Natural killer cell (primary cell): ENCODE data around the gene TRAF3IP1. TPM values are rescaled to one million over a fixed set of nuclear protein-coding genes. Genes with fewer than 3 reads are reported as not detected.
A peak's percentile ranks its signal among the peaks of the same experiment; 100 is the strongest.
"Not testable (repeated sequence)": the region's sequence is repeated elsewhere in the genome, so short reads cannot be mapped to it uniquely, and the experiment has no call there.

ENCODE experiments used
- ATAC-seq, 3 donors: fragments of 150-1000 bp in 2 of 3; fragments of 200-7000 bp in 1 of 3; cut with Tn5 transposase; 1 replicate in 1 of 3; 2 replicates in 2 of 3; pipeline ENCODE4 v1.10.0; 2021; ENCODE audit warnings: mild to moderate bottlenecking in 2 of 3, moderate library complexity in 2 of 3
- DNase-seq, 2 donors: peaks; one replicate each; pipeline versions ENCODE4 v3.0.0 to v3.0.0-alpha.2; 2013 to 2021; ENCODE audit warnings: mixed read lengths in 1 of 2
- H3K27ac ChIP-seq: one replicate; pipeline ENCODE4 v1.5.1; 2013; ENCODE audit warnings: mild to moderate bottlenecking, low read length
- H3K27me3 ChIP-seq: one replicate; pipeline ENCODE4 v1.6.1; 2013; ENCODE audit warnings: low read length; ENCODE audit not compliant: control insufficient read depth, insufficient read depth
- H3K36me3 ChIP-seq: one replicate; pipeline ENCODE4 v1.6.1; 2013; ENCODE audit warnings: low read length; ENCODE audit not compliant: control insufficient read depth, insufficient read depth
- H3K4me1 ChIP-seq: one replicate; pipeline ENCODE4 v1.6.1; 2013; ENCODE audit warnings: low read length; ENCODE audit not compliant: control insufficient read depth, insufficient read depth
- H3K4me3 ChIP-seq: one replicate; pipeline ENCODE4 v1.5.1; 2013; ENCODE audit warnings: low read length
- H3K9me3 ChIP-seq: one replicate; pipeline ENCODE4 v1.6.1; 2013; ENCODE audit warnings: low read length; ENCODE audit not compliant: control insufficient read depth, insufficient read depth
- H3K27ac Mint-ChIP-seq, 2 donors: one replicate each; pipeline ENCODE4 v1.8.0; 2022; ENCODE audit warnings: mild to moderate bottlenecking in 2 of 2, mixed read lengths in 2 of 2, moderate library complexity in 1 of 2
- H3K27me3 Mint-ChIP-seq, 2 donors: one replicate each; pipeline ENCODE4 v1.8.0; 2022; ENCODE audit warnings: low read depth in 2 of 2, mixed read lengths in 2 of 2
- H3K36me3 Mint-ChIP-seq: one replicate; pipeline ENCODE4 v1.8.0; 2022; ENCODE audit warnings: mixed read lengths
- H3K4me1 Mint-ChIP-seq, 2 donors: one replicate each; pipeline ENCODE4 v1.8.0; 2022; ENCODE audit warnings: mixed read lengths in 2 of 2
- H3K4me3 Mint-ChIP-seq: one replicate; pipeline ENCODE4 v1.8.0; 2022; ENCODE audit warnings: mild to moderate bottlenecking, moderate library complexity, mixed read lengths
- H3K9me3 Mint-ChIP-seq, 2 donors: one replicate each; pipeline ENCODE4 v1.8.0; 2022; ENCODE audit warnings: mixed read lengths in 2 of 2
- WGBS: methylation state at CpG from one replicate; pipeline ENCODE4 v1.1.7; 2013; ENCODE audit warnings: missing lambda C conversion rate; ENCODE audit not compliant: insufficient coverage; 5-methylcytosine and 5-hydroxymethylcytosine counted together
- intact Hi-C: fragments of 100-400 bp; cut with micrococcal nuclease; formaldehyde crosslinking; loops from one replicate; pipeline ENCODE4 v1.14.2; 2022
- total RNA-seq, 4 donors: library from RNA; stranded (reverse); fragments of 120-200 nt in 1 of 4; gene quantifications; one replicate each; pipeline versions ENCODE4 v1.2.3 to v1.2.4, GENCODE V29; 2013 to 2022
- TF ChIP-seq, protein P1 (sequence below): fragments of 200-600 bp; IDR thresholded peaks from one replicate; pipeline ENCODE4 v1.8.0; 2022; ENCODE audit warnings: antibody characterized with exemption

TRAF3IP1 gene
- total RNA-seq, 3 donors from 2014 or later (not counting 1 experiment from before 2014, with no cell fraction given), result 9.7 to 11.9 (median 11.3) TPM

- ATAC-seq, result no peak
- Histone ChIP-seq H3K27ac (no peak overlapping the region), H3K36me3 (no peaks in the 10 kb centered on the region), H3K4me1 (peaks cover 4% of the 10 kb centered on the region), H3K9me3 (no peaks in the 10 kb centered on the region), H3K27me3 (no peaks in the 10 kb centered on the region), H3K4me3 (no peak overlapping the region)
- no peaks in the 10 kb centered on the region for H3K36me3 Mint-ChIP-seq
- H3K4me3 Mint-ChIP-seq, result no peak overlapping the region
- TF ChIP-seq, protein P1, sequence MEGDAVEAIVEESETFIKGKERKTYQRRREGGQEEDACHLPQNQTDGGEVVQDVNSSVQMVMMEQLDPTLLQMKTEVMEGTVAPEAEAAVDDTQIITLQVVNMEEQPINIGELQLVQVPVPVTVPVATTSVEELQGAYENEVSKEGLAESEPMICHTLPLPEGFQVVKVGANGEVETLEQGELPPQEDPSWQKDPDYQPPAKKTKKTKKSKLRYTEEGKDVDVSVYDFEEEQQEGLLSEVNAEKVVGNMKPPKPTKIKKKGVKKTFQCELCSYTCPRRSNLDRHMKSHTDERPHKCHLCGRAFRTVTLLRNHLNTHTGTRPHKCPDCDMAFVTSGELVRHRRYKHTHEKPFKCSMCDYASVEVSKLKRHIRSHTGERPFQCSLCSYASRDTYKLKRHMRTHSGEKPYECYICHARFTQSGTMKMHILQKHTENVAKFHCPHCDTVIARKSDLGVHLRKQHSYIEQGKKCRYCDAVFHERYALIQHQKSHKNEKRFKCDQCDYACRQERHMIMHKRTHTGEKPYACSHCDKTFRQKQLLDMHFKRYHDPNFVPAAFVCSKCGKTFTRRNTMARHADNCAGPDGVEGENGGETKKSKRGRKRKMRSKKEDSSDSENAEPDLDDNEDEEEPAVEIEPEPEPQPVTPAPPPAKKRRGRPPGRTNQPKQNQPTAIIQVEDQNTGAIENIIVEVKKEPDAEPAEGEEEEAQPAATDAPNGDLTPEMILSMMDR, result no peak
- WGBS, result 63% methylated on average over 10 of the region's 10 CpGs
- no peak for DNase-seq
- intact Hi-C loops, result loop anchor here (1.0 to 2.0 kb wide), 4 partner anchors 35 to 415 kb away; partner anchors contain the start of gene ASB1
- peaks cover 7 to 12% of the 10 kb centered on the region in 2 donors for H3K4me1 Mint-ChIP-seq
- no peaks in the 10 kb centered on the region for H3K27me3 Mint-ChIP-seq
- no peaks in the 10 kb centered on the region for H3K9me3 Mint-ChIP-seq
- no peak overlapping the region for H3K27ac Mint-ChIP-seq
These were observed 49.3 kb downstream of the TRAF3IP1 start for GRCh38 chr2:238369591-238370040.

GRCh38 chr2:238370094-238370822 lies 49.9 kb downstream of the TRAF3IP1 start:
- 80% methylated on average over 10 of the region's 10 CpGs for WGBS
- intact Hi-C loops, result loop anchor here (1.0 to 2.0 kb wide), 4 partner anchors 35 to 415 kb away; partner anchors contain the start of gene ASB1
- H3K9me3 Mint-ChIP-seq, result no peaks in the 10 kb centered on the region
- no peaks in the 10 kb centered on the region for H3K36me3 ChIP-seq
- no peak overlapping the region for H3K27ac ChIP-seq
- H3K4me3 ChIP-seq, result no peak overlapping the region
- no peaks in the 10 kb centered on the region for H3K27me3 ChIP-seq
- peaks cover 7 to 12% of the 10 kb centered on the region in 2 donors for H3K4me1 Mint-ChIP-seq
- TF ChIP-seq, protein P1, result no peak
- ATAC-seq, result peak in 1 of 3 donors; percentile 30
- no peak for DNase-seq
- peak overlapping the region in 1 of 2 donors; percentile 69 for H3K27ac Mint-ChIP-seq
- peaks cover 4% of the 10 kb centered on the region for H3K4me1 ChIP-seq
- H3K27me3 Mint-ChIP-seq, result no peaks in the 10 kb centered on the region
- H3K36me3 Mint-ChIP-seq, result no peaks in the 10 kb centered on the region
- no peaks in the 10 kb centered on the region for H3K9me3 ChIP-seq
- no peak overlapping the region for H3K4me3 Mint-ChIP-seq

GRCh38 chr2:238370823-238371372 lies 50.6 kb downstream of the TRAF3IP1 start:
- Histone ChIP-seq H3K9me3 (no peaks in the 10 kb centered on the region), H3K4me1 (peaks cover 4% of the 10 kb centered on the region), H3K36me3 (no peaks in the 10 kb centered on the region), H3K4me3 (no peak overlapping the region), H3K27me3 (no peaks in the 10 kb centered on the region), H3K27ac (no peak overlapping the region)
- peak; percentile 91 to 99 (median 99) for ATAC-seq
- Mint-ChIP-seq H3K9me3 (no peaks in the 10 kb centered on the region), H3K4me1 (peaks cover 7 to 15% of the 10 kb centered on the region in 2 donors), H3K36me3 (no peaks in the 10 kb centered on the region), H3K27ac (peak overlapping the region; percentile 14 to 69), H3K4me3 (no peak overlapping the region), H3K27me3 (no peaks in the 10 kb centered on the region)
- DNase-seq, result peak; percentile 63 to 75
- intact Hi-C loops, result loop anchor here (1.0 to 2.0 kb wide), 4 partner anchors 34 to 414 kb away; partner anchors contain the start of gene ASB1
- 29% methylated on average over 9 of the region's 10 CpGs for WGBS
- TF ChIP-seq, protein P1, result peak; percentile 86

GRCh38 chr2:238372277-238372676 lies 52.0 kb downstream of the TRAF3IP1 start:
- H3K27ac Mint-ChIP-seq, H3K4me3 Mint-ChIP-seq: not testable (repeated sequence)
- WGBS, result 100% methylated on average over 1 of the region's 3 CpGs

More at GRCh38 chr2:238372277-238372676, 52.0 kb downstream of the TRAF3IP1 start:
- H3K27ac ChIP-seq, H3K4me3 ChIP-seq, intact Hi-C loops, H3K36me3 ChIP-seq, H3K9me3 Mint-ChIP-seq, ATAC-seq, H3K27me3 ChIP-seq, H3K9me3 ChIP-seq, H3K36me3 Mint-ChIP-seq, H3K27me3 Mint-ChIP-seq, DNase-seq: not testable (repeated sequence)
- peaks cover 11% of the 10 kb centered on the region for H3K4me1 ChIP-seq
- H3K4me1 Mint-ChIP-seq, result peaks cover 16 to 28% of the 10 kb centered on the region in 2 donors
